K562 (cell line): ENCODE measurements around the gene RPL18A. TPM values are rescaled to one million over a fixed set of nuclear protein-coding genes. Genes with fewer than 3 reads are reported as not detected.

Experiments
- BRD9 ChIP-seq: fragments of 450-650 bp; IDR thresholded peaks from 2 replicates; pipeline ENCODE4 v1.6.1; 2018; ENCODE audit warnings: low read depth; ENCODE audit not compliant: partially characterized antibody
- CTCF ChIP-seq, 3 experiments: IDR thresholded peaks in 2 of 3; conservative IDR thresholded peaks in 1 of 3; 2 replicates each; pipeline ENCODE4 v1.5.1; 2011 to 2012; ENCODE audit warnings: low read length in 3 of 3, mild to moderate bottlenecking in 3 of 3, control low read depth in 2 of 3, improper control_type of control experiment in 1 of 3, inconsistent platforms in 1 of 3, low read depth in 1 of 3, mixed read lengths in 1 of 3, moderate library complexity in 1 of 3; ENCODE audit not compliant: insufficient read depth in 2 of 3
- DEAF1 ChIP-seq: fragments of 450-650 bp; formaldehyde crosslinking; IDR thresholded peaks from 2 replicates; pipeline ENCODE4 v1.4.0; 2020; ENCODE audit warnings: mild to moderate bottlenecking, moderate library complexity
- ESRRA ChIP-seq: fragments of 450-650 bp; IDR thresholded peaks from 2 replicates; pipeline ENCODE4 v1.6.1; 2014; ENCODE audit warnings: low read depth, mild to moderate bottlenecking, moderate library complexity, borderline replicate concordance
- ILK ChIP-seq: fragments of 450-650 bp; IDR thresholded peaks from 2 replicates; pipeline ENCODE4 v1.6.1; 2016; ENCODE audit warnings: missing genetic modification characterization, low read depth, mild to moderate bottlenecking, missing compliant biosample characterization, moderate library complexity, borderline replicate concordance
- KHSRP ChIP-seq: fragments of 450-650 bp; IDR thresholded peaks from 2 replicates; pipeline ENCODE4 v1.6.1; 2017
- RBBP5 ChIP-seq: fragments of 200-600 bp; sonication (generic); IDR thresholded peaks from 2 replicates; pipeline ENCODE4 v1.6.1; 2012; ENCODE audit warnings: borderline replicate concordance, mild to moderate bottlenecking, low read length, control low read depth, inconsistent platforms; ENCODE audit not compliant: insufficient read depth, poor library complexity, severe bottlenecking
- RFX1 ChIP-seq: fragments of 450-650 bp; IDR thresholded peaks from 2 replicates; pipeline ENCODE4 v1.6.1; 2016; ENCODE audit warnings: mild to moderate bottlenecking, moderate library complexity
- SOX6 ChIP-seq: fragments of 450-650 bp; IDR thresholded peaks from 2 replicates; pipeline ENCODE4 v1.6.1; 2014; ENCODE audit warnings: mild to moderate bottlenecking
- STAG1 ChIP-seq: sonication (generic); formaldehyde crosslinking; IDR thresholded peaks from 2 replicates; pipeline ENCODE4 v1.5.0; 2020; ENCODE audit warnings: missing genetic modification reagents, borderline replicate concordance
- ZNF143 ChIP-seq: sonication (generic); formaldehyde crosslinking; IDR thresholded peaks from 2 replicates; pipeline ENCODE4 v1.9.0; 2022; ENCODE audit warnings: mild to moderate bottlenecking, missing genetic modification reagents
- ZNF316 ChIP-seq: fragments of 450-650 bp; IDR thresholded peaks from 2 replicates; pipeline ENCODE4 v1.6.1; 2016
- ZNF764 ChIP-seq: fragments of 250-450 bp; sonication (Bioruptor Pico); IDR thresholded peaks from 2 replicates; pipeline ENCODE4 v1.4.0; 2020; ENCODE audit warnings: low read depth, mild to moderate bottlenecking, moderate library complexity
- polyA plus RNA-seq, 8 experiments: library from polyadenylated mRNA; depleted of rRNA in 4 of 8; stranded (reverse) in 5 of 8; unstranded in 3 of 8; fragments of >200 nt; fragmentation: Nextera tagmentation in 2 of 8; fragmentation: Illumina TruSeq in 1 of 8; extraction: Ambion mirVana in 2 of 8; extraction: Trizol in 1 of 8; gene quantifications; 2 replicates each; pipeline versions ENCODE4 v1.2.1 to v1.2.3, GENCODE V29; 2011 to 2014; ENCODE audit warnings: inconsistent platforms in 1 of 8, missing spikeins in 1 of 8
- total RNA-seq, 7 experiments: library from RNA; depleted of rRNA in 6 of 7; stranded (reverse); fragments of >200 nt in 6 of 7; fragmentation: Illumina TruSeq in 2 of 7; extraction: Trizol in 2 of 7; gene quantifications; 2 replicates each; pipeline versions ENCODE4 v1.2.1 to v1.2.3, GENCODE V29; 2011 to 2021; ENCODE audit warnings: low replicate concordance in 1 of 7
- TF ChIP-seq, protein P1 (sequence below): sonication (generic); formaldehyde crosslinking; IDR thresholded peaks from 2 replicates; pipeline ENCODE4 v1.4.0; 2020; ENCODE audit warnings: mild to moderate bottlenecking, missing genetic modification reagents
- TF ChIP-seq, protein P2 (sequence below): fragments of 450-650 bp; IDR thresholded peaks from 2 replicates; pipeline ENCODE4 v1.6.1; 2018; ENCODE audit not compliant: partially characterized antibody
- TF ChIP-seq, protein P3 (sequence below): fragments of 450-650 bp; IDR thresholded peaks from one replicate; pipeline ENCODE4 v1.6.1; 2018; ENCODE audit warnings: mild to moderate bottlenecking, moderate library complexity; ENCODE audit not compliant: partially characterized antibody

RPL18A gene
- total and polyA plus RNA-seq, 9 of the 15 experiments (the other 6 are each of a cell fraction or from before 2014, with no cell fraction given), result 626 to 2,882 (median 1,895) TPM

DNA sequence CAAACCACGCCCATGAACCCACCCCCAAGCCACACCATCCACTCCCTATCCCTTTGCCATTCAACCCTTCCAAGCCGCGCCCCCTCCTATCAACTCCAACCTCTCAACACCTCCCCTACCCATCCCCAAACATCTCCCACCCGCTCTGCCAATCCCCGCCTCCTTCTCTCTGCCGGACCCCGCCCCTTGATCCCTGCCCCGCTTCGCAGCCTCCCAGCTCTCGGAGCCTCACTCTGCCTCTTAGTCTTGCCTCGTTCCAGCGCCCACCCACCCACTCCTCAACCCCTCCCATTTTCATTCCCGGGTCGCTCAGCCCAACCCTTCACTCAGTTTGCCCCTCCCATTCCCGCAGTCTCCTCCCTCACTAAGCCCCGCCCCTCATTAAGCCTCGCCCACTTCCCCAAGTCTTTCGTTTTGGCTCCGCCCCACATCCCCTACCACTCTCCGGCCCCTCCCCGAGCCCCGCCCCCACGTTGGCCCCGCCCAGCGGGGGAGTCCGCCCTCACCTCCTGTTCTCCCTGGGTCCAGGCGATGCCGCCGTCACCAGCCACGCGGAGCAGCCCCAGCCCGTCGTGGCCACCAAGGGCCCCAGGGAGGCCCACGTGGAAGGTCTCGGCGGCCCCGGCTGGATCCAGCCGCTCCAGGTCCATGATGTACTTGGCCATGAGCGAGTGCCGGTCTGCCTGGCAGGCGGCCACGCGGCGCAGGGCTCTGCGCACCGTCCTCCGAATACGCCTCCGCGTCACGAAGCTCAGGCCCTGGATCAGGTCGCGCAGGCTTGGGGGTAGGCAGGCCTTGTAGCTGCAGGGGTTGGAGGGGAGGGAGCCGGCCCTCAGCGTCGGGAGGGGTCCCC is 17.7 kb upstream of the RPL18A start (continued):
- TF ChIP-seq, protein P1, sequence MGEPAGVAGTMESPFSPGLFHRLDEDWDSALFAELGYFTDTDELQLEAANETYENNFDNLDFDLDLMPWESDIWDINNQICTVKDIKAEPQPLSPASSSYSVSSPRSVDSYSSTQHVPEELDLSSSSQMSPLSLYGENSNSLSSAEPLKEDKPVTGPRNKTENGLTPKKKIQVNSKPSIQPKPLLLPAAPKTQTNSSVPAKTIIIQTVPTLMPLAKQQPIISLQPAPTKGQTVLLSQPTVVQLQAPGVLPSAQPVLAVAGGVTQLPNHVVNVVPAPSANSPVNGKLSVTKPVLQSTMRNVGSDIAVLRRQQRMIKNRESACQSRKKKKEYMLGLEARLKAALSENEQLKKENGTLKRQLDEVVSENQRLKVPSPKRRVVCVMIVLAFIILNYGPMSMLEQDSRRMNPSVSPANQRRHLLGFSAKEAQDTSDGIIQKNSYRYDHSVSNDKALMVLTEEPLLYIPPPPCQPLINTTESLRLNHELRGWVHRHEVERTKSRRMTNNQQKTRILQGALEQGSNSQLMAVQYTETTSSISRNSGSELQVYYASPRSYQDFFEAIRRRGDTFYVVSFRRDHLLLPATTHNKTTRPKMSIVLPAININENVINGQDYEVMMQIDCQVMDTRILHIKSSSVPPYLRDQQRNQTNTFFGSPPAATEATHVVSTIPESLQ, result no peak; the same call in 1 of the 2 replicates
- TF ChIP-seq STAG1, result peak; percentile 41; the same call in 1 of the 2 replicates
- no peak for TF ChIP-seq CTCF (IDR thresholded peaks at IDR 0.05 in 2 of 3, conservative IDR thresholded peaks at IDR 0.05 in 1 of 3; ENCODE audit: insufficient read depth in 2 of 3, low read depth in 1 of 3, low read length in 3 of 3)
- 0 out of 2 replicates have a peak, but pooled peaks have one; percentile 8 for TF ChIP-seq SOX6
- no peak for TF ChIP-seq RFX1
- TF ChIP-seq, protein P2, sequence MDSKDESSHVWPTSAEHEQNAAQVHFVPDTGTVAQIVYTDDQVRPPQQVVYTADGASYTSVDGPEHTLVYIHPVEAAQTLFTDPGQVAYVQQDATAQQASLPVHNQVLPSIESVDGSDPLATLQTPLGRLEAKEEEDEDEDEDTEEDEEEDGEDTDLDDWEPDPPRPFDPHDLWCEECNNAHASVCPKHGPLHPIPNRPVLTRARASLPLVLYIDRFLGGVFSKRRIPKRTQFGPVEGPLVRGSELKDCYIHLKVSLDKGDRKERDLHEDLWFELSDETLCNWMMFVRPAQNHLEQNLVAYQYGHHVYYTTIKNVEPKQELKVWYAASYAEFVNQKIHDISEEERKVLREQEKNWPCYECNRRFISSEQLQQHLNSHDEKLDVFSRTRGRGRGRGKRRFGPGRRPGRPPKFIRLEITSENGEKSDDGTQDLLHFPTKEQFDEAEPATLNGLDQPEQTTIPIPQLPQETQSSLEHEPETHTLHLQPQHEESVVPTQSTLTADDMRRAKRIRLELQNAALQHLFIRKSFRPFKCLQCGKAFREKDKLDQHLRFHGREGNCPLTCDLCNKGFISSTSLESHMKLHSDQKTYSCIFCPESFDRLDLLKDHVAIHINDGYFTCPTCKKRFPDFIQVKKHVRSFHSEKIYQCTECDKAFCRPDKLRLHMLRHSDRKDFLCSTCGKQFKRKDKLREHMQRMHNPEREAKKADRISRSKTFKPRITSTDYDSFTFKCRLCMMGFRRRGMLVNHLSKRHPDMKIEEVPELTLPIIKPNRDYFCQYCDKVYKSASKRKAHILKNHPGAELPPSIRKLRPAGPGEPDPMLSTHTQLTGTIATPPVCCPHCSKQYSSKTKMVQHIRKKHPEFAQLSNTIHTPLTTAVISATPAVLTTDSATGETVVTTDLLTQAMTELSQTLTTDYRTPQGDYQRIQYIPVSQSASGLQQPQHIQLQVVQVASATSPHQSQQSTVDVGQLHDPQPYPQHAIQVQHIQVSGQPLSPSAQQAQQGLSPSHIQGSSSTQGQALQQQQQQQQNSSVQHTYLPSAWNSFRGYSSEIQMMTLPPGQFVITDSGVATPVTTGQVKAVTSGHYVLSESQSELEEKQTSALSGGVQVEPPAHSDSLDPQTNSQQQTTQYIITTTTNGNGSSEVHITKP, result peak; percentile 78
- no peak for TF ChIP-seq ZNF316
- no peak for TF ChIP-seq BRD9
- TF ChIP-seq ZNF764 (CRISPR knock-in tag), result no peak
- TF ChIP-seq KHSRP, result no peak
- no peak for TF ChIP-seq DEAF1 (CRISPR knock-in tag)
- TF ChIP-seq ILK (tag), result no peak
- TF ChIP-seq ZNF143 (CRISPR knock-in tag), result no peak
- TF ChIP-seq, protein P3, sequence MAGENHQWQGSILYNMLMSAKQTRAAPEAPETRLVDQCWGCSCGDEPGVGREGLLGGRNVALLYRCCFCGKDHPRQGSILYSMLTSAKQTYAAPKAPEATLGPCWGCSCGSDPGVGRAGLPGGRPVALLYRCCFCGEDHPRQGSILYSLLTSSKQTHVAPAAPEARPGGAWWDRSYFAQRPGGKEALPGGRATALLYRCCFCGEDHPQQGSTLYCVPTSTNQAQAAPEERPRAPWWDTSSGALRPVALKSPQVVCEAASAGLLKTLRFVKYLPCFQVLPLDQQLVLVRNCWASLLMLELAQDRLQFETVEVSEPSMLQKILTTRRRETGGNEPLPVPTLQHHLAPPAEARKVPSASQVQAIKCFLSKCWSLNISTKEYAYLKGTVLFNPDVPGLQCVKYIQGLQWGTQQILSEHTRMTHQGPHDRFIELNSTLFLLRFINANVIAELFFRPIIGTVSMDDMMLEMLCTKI, result no peak
- TF ChIP-seq RBBP5, result no peak
- TF ChIP-seq ESRRA, result no peak
